Fibroblast of skin of back (primary cell): Measurements from ENCODE around the gene ARIH1. TPM values are rescaled to one million over a fixed set of nuclear protein-coding genes. Genes with fewer than 3 reads are reported as not detected.
A peak's percentile ranks its signal among the peaks of the same experiment; 100 is the strongest.
"Not testable (repeated sequence)": the region's sequence is repeated elsewhere in the genome, so short reads cannot be mapped to it uniquely, and the experiment has no call there.

ENCODE experiments used
- DNase-seq: peaks from one replicate; pipeline ENCODE4 v3.0.0-alpha.2; 2013
- polyA plus RNA-seq, 2 experiments: library from polyadenylated mRNA; unstranded; fragments of 120-200 nt; gene quantifications; one replicate each; pipeline ENCODE4 v1.2.1, GENCODE V29; 2013; ENCODE audit not compliant: insufficient read length in 2 of 2

The ARIH1 gene, protein sequence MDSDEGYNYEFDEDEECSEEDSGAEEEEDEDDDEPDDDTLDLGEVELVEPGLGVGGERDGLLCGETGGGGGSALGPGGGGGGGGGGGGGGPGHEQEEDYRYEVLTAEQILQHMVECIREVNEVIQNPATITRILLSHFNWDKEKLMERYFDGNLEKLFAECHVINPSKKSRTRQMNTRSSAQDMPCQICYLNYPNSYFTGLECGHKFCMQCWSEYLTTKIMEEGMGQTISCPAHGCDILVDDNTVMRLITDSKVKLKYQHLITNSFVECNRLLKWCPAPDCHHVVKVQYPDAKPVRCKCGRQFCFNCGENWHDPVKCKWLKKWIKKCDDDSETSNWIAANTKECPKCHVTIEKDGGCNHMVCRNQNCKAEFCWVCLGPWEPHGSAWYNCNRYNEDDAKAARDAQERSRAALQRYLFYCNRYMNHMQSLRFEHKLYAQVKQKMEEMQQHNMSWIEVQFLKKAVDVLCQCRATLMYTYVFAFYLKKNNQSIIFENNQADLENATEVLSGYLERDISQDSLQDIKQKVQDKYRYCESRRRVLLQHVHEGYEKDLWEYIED
- 130 TPM for polyA plus RNA-seq (2013, experiment 1 of 2; ENCODE audit: insufficient read length)
- 130 TPM for polyA plus RNA-seq (2013, experiment 2 of 2; ENCODE audit: insufficient read length)

DNA sequence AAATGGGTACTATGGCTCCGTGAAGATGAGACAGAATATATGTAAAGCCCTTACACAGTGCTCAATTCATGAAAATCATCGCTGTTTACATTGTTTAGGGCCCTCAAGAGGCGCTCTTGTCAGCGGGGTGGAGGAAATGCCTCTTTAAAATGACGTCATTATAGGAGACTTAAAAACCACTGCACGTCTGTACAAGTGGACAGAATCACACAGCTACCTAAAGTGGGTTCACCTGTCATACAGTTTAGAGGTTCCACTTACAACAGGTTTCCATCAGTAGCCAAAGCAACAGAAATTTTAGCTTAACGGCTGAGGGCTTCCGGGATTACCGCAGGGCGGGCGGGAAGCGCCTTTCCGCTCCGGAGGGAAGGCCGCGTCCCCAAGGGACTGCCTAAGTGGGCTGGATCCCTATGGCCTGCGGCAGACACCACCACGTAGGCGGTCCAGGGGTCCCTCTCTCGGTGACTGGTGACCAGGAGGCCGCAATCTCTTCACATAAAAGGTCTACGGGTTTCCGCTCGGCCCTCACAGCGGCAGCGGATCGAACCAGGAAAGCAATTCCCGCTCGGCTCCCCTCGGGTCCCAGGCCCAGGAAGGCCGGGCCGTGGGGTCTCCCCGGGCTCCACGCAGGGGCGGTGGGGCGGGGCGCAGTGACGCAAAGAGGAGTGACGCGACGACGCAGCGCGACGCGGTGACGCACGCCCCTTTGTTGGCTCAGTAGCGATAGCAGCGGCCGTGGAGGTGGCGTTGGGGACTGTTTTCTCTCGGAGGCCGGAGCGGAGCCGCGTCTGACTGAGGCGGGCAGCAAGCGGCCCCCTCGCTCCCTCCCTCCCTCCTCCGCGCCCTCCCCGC lies at the start of gene ARIH1:
Gene ARIH1 (plus strand): TSS at position 717 of the 852 bp plus-strand sequence. CDS start 310 bp downstream, outside the sequence.
- DNase-seq: peak; percentile 95

DNA sequence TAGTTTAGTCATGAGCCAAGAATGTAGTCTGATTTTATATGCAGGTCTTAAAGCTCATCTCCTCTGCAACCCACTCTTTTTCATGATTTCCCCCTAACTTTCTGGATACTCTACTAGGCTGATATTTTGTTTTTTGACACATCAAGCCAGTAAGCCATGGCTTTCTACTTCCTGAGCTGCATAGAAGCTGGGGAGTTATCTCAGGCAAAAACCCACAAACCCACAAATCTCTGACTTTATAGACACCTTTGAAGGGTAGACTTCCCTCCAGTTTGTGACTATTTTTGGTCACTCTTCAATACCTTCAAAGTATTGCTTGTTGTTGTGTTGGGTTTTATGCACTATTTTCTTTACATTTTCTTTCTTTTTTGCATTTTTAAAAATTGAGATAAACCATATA lies 47.4 kb upstream of the ARIH1 start:
- DNase-seq: no peak

DNA sequence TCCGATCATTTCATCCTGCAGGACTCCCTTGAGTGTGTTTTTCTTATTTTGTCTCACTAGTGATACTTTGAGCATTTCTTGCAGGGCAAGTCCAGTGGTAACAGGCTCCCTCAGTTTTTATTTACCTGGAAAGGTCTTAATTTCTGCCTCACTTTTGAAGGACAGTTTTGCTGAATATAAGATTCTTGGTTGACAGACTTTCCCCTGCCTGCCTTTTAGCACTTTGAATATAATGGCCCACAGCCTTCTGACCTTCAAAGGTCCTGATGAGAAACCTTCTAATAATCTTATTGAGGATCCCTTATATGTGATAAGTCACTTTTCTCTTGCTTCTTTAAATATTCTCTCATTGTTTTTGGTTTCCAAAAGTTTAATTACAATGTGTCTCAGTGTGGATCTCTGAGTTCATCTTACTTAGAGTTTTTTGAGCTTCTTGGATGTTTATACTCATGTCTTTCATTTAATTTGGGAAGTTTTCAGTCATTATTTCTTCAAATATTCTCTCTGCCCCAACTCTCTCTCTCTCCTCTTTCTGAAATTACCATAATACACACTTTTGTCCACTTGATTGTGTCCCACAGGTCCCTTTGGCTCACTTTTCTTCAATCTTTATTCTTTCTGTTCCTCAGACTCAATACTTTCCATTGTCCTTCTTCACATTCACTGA lies 36.3 kb upstream of the ARIH1 start:
- no peak for DNase-seq

DNA sequence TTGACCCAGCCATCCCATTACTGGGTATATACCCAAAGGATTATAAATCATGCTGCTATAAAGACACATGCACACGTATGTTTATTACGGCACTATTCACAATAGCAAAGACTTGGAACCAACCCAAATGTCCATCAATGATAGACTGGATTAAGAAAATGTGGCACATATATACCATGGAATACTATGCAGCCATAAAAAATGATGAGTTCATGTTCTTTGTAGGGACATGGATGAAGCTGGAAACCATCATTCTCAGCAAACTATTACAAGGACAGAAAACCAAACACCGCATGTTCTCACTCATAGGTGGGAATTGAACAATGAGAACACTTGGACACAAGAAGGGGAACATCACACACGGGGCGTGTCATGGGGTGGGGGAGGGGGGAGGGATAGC lies 31.3 kb upstream of the ARIH1 start:
- not testable (repeated sequence) for DNase-seq

DNA sequence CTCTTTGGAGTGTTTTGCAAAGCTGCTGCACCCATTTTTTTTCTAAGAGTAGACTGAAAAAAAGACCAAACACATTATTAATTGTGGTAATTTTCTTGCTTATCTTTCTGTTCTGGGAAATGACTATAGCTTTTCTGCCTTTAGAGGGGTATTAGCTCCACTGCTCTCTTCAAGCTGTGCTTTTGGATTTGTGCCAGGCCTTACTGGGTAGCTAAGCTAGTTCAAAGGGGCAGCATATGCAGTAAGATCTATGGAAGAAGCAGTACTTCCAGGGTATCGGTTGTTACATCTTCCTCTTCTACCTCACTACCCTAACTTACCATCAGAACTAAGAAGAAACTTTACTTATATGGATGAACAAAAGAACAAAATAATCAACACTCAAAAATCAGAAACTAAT lies 28.7 kb upstream of the ARIH1 start:
- no peak for DNase-seq

DNA sequence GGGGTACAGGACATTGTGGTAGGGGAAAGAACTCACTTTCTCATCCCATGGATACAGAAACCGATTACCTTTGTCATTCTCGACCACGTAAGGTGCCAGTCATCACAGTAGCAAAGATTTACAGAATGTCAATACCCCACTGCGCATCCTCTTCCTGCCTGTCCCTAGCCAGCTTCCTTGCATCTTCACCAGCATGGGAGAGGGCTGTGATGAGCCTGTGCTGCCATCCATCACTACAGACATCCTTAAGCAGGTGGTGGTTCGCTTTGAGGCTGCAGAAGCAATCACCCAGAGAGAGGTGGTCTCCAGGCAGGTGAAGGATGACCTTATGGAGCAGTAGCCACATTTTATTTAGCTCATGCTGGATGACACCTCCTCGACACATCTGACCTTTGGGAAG lies 23.3 kb upstream of the ARIH1 start:
- DNase-seq: no peak

DNA sequence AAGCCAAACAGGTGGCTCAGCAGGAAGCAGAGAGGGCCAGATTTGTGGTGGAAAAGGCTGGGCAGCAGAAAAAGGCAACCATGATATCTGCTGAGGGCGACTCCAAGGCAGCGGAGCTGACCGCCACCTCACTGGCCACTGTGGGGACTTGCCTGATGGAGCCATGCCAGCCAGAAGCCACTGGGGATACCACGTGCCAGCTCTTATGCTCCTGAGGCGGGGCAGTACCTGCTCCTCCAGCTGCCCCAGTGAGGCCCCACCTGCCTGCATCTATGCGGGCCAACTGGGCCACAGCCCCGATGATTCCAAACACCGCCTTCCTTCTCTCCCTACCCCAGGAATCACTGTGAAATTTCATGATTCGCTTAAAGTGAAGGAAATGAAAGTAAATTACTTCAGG lies 22.9 kb upstream of the ARIH1 start:
- no peak for DNase-seq

DNA sequence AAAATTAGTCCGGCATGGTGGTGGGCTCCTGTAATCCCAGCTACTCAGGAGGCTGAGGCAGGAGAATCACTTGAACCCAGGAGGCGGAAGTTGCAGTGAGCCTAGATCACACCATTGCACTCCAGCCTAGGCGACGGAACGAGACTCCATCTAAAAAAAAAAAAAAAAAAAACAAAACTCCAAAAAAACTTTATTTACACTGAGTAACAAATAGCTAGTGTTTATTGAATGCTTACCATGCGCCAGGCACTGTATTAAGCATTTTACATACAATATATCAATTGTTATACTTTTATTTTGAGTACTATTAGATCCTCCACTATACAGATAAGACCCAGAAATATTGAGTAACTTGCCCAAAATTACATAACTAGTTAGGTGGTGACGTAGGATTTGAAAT lies 17.4 kb upstream of the ARIH1 start:
- DNase-seq: no peak

DNA sequence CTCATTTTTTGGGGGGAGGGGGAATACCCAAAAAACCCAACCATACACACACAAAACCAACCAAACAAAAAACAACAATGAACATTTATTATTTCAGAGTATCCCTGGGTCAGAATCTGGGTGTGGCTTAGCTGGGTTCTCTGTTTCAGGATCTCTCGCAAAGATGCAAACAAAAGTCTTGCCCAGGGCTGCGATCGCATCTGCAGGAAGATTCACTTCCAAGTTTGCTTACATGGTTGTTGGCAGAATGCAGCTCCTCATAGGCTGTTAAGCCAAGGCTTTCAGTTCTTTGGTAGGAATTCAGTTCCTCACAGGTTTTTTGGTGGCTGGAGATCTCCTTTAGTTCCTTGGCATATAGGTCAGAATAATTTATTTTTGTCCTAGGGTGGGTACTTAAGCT lies 13.7 kb upstream of the ARIH1 start:
- DNase-seq: no peak

DNA sequence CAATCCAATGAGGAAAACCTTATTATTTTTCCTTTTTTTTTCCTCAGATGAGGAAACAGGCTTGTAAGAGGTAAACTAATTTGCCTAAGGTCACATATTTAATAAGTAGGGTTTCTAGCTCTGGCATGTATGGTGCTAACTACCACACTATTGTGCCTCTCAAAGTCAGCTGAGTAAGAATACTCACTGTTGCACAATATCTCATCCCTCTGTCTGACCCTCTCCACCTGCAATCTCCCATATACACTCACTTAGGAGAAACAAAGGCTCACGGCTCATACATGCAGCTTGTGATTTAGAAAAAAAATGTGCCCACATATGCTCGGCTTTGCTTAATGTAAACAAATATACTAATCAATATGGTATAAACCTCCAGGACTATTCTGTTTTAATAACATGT lies 10.4 kb upstream of the ARIH1 start:
- DNase-seq: no peak

DNA sequence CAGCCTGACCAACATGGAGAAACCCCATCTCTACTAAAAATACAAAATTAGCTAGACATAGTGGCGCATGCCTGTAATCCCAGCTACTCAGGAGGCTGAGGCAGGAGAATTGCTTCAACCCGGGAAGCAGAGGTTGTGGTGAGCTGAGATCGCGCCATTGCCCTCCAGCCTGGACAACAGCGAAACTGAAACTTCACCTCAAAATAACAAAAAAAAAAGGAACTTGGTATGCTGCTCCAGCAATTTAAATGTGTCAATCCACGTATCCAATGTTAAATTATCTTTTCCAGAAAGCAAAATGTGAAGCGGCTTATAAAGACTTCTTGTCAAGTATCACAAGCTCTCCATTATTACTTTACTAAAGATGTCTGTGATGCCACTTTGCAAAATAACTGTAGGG lies 9.9 kb upstream of the ARIH1 start:
- DNase-seq: no peak

DNA sequence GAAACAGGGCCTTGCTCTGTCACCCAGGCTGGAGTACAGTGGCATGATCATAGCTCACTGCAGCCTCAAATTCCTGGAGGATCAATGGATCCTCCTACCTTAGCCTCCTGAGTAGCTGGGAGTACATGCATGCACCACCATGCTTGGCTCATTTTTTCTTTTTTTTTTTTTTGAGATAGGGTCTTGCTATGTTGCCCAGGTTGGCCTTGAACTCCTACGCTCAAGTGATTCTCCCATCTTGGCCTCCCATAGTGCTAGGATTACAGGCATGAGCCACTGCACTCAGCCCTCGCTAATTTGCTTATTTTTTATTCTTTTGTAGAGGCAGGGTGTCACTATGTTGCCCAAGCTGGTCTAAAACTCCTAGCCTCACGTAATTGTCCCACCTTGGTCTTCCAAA lies 6.0 kb upstream of the ARIH1 start:
- DNase-seq: no peak

DNA sequence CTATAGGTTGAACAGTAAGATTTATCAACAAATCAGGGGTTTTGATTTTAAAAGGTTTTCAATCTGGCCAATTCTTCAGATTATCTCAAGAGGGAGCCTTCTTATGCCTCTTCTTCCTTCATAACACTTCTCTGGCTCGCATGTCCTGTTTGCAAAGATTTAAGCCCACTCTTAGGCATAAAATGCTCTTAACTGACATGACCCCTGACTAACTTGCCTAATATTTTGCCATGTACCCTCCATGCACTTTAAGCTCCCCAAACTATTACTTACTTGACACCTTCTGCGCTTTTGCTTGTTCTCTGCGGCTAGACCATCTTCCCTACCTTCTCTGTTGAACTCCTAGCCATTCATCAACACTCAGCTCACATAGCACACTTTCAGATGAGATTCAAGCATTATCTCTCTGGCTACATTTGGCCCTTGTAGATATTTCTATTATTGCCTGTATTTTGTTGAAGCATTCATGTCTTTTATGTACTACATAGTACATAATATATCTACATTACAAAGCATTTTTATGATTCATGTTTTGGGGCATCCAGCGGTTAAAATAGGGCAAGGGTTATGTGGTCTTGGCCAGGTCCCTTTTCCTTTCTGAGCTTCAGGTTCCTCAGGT lies 1.0 kb upstream of the ARIH1 start:
- peak; percentile 28 for DNase-seq

DNA sequence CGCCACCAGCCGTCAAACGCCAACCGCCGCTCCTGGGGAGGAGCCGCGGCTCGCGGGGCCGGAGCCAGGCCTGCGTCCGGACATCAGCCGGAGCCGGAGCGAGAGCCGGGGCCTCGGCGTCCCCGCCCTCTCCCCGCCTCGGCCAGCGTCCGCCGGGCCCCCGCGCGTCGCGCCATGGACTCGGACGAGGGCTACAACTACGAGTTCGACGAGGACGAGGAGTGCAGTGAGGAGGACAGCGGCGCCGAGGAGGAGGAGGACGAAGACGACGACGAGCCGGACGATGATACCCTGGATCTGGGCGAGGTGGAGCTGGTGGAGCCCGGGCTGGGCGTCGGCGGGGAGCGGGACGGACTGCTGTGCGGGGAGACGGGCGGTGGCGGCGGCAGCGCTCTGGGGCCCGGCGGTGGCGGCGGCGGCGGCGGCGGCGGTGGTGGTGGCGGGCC lies 359 bp downstream of the ARIH1 start:
- DNase-seq: no peak

DNA sequence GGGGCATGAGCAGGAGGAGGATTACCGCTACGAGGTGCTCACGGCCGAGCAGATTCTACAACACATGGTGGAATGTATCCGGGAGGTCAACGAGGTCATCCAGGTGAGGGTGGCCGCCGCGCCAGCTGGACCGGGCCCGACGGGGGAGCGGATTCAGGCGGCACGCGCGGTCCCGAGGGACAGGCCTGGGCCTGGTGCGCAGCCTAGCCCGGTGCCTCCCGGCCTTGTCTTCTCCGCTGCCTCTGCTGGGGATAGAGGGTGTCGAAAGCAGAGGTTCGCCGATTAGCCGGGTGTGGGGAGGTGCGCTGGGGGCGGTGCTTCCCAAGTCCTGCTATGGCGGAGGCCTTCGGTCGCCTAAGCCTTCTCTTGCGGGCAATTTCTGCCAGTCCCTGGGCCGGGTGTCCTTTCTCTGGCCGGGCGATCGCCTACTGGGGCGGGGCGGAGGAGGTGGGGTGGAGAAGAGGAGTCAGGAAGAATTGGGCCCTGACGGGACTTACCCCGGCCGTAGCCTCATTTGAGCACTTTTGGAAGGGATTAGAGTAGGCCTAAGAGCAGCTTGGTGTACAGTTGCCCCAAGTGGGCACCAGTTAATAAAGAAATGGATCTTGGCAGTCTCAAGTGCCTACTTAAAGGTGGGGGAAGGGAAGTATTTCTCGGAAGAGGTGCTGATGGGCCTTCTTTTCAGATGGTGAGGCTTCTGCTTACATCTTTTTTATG lies 940 bp downstream of the ARIH1 start:
- DNase-seq: peak; percentile 78

DNA sequence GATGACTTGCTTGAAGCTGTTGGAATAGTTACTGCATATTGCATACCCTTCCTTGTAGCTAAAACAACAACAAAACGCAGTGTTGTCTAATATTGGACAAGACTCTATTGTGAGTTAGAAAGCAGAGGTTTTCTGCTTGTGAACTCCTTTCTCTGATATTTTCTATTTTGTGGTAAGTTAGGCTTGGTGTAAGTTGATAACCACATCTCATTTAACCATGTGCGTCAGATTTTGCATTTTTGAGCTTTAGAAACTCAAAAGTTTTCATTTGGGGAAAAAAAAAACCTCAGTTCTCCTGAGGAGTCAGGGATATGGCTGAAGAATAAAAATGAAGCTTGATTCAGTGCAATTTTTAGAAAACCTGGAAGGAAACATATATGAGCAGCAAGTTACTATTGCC lies 1.5 kb downstream of the ARIH1 start:
- DNase-seq: no peak

DNA sequence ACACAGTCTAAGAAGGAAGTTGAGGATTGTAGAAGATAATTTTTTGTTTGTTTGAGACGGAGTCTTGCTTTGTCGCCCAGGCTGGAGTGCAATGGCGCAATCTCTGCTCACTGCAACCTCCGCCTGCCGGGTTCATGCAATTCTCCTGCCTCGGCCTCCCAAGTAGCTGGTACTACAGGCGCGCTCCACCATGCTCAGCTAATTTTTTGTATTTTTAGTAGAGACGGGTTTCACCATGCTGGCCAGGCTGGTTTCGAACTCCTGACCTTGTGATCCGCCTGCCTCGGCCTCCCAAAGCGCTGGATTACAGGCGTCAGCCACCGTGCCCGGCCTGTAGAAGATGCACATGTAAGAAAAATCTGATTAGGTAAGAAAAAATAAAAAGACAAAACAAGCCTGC lies 2.2 kb downstream of the ARIH1 start:
- DNase-seq: not testable (repeated sequence)

DNA sequence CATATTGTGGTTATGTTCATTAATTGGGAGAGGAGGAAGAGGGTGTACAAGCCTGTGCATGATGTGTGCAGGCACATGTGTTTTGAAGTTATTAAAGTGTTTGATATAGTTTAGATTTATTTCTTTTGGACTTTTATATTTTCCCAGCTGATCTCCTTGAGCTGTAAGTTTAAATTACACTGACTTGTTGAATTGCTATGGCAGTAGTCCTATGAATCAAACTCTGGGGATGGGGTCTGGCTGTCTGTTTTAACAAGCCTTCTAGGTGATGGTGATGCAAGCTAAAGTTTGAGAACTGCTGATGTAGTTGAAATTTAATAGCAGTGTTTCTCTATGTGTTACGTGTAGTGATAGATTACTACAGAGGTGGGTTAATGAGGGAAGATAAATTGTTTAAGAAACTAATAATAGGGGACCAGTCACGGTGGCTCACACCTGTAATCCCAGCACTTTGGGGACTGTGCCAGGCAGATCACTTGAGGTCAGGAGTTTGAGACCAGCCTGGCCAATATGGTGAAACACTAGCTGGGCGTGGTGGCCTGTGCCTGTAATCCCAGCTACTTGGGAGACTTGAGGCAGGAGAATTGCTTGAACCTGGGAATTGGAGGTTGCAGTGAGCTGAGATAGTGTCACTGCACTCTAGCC lies 7.0 kb downstream of the ARIH1 start:
- no peak for DNase-seq

DNA sequence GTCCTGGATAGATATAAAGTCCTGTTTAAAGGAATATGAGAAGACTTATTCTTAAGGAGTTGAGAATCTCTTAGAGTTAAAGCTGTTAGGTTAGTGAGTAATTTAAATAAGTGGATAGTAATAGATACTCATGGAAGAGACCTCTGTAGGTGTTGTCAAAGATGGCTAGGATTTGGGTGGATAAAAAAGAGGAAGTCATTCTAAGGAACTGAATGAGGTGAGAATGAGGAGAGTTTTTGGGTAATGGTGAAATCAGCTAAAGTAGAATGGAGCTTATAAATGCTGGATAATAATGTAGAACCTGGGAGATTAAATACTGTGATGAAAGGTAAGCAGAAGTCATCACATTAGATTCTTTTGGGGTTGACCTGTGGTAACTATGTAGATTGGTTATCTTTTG lies 8.1 kb downstream of the ARIH1 start:
- no peak for DNase-seq

DNA sequence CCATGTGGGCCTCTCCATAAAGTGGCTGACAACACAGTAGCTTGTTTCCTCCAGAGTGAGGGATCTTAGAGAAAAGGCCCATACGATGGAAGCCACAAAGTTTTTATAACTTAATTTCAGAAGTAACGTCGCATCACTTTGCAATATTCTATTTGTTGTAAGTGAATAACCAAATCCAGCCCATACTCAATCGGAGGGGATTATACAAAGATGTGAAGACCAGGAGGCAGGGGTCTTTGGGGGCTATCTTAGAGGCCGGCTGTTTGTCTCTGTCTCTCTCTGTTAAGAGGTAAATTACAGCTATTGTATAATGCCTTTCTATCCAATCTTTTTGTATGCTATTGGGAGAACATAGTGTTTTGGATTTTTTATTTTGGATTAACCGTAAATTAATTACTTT lies 9.1 kb downstream of the ARIH1 start:
- DNase-seq: no peak

DNA sequence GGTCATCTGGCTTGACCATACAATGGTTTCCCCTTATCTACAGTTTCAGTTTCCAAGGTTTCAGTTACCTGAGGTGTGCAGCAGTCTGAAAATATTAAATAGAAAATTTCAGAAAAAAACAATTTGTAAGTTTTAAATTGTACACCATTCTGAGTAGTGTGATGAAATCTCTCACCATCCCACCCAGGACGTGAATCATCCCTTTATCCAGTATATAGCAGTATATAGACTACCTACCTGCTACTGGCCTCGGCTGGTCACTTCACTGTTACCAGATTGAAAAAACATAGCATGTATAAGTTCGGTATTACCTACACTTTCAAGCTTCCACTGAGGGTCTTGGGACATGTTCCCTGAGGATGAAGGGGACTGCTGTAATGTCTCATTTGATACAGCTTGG lies 12.0 kb downstream of the ARIH1 start:
- DNase-seq: no peak
